Testis (tissue), 2 donors: ENCODE results near the gene TAF3.

Experiments
- POLR2A ChIP-seq: fragments of 450-650 bp; IDR thresholded peaks from one replicate; pipeline ENCODE4 v1.6.1; 2017; ENCODE audit warnings: antibody characterized with exemption, mild to moderate bottlenecking, moderate library complexity
- TF ChIP-seq, protein P1 (sequence below), 3 experiments: fragments of 450-650 bp in 2 of 3; fragments of 200-600 bp in 1 of 3; sonication (generic) in 1 of 3; IDR thresholded peaks; one replicate each; pipeline ENCODE4 v1.5.1; 2016 to 2019; ENCODE audit warnings: antibody characterized with exemption in 3 of 3, mild to moderate bottlenecking in 2 of 3, moderate library complexity in 1 of 3

DNA sequence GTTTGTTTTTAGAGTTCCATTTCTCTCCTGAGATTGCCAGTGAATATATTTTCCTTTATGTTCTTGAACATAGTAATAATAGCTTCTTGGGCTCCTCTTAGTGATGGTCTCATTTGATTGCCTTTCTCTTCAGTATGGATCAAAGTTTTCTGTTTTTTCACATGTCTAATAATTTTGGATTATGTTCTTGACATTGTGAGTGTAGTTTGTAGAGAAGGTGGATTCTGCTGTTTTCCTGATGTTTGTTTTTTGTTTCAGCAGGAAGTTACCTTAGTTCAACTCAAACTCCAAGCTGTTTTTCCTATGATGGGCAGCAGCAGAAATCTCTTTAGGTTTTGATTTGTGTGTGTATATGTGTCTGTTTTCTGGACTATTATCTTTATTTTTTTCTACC, 43.8 kb downstream of the TAF3 start:
- TF ChIP-seq POLR2A = no peak
- TF ChIP-seq, protein P1, sequence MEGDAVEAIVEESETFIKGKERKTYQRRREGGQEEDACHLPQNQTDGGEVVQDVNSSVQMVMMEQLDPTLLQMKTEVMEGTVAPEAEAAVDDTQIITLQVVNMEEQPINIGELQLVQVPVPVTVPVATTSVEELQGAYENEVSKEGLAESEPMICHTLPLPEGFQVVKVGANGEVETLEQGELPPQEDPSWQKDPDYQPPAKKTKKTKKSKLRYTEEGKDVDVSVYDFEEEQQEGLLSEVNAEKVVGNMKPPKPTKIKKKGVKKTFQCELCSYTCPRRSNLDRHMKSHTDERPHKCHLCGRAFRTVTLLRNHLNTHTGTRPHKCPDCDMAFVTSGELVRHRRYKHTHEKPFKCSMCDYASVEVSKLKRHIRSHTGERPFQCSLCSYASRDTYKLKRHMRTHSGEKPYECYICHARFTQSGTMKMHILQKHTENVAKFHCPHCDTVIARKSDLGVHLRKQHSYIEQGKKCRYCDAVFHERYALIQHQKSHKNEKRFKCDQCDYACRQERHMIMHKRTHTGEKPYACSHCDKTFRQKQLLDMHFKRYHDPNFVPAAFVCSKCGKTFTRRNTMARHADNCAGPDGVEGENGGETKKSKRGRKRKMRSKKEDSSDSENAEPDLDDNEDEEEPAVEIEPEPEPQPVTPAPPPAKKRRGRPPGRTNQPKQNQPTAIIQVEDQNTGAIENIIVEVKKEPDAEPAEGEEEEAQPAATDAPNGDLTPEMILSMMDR (IDR thresholded peaks at IDR 0.05) = no peak
